Measurements from ENCODE around the gene PRRT3.
"Not testable (repeated sequence)": the region's sequence is repeated elsewhere in the genome, so short reads cannot be mapped to it uniquely, and the experiment has no call there.

Gene PRRT3

GRCh38 chr3:9917820-9918219, 34.4 kb downstream of the PRRT3 start:
- no peak for DNase-seq (ENCODE audit: low read depth)

DNA sequence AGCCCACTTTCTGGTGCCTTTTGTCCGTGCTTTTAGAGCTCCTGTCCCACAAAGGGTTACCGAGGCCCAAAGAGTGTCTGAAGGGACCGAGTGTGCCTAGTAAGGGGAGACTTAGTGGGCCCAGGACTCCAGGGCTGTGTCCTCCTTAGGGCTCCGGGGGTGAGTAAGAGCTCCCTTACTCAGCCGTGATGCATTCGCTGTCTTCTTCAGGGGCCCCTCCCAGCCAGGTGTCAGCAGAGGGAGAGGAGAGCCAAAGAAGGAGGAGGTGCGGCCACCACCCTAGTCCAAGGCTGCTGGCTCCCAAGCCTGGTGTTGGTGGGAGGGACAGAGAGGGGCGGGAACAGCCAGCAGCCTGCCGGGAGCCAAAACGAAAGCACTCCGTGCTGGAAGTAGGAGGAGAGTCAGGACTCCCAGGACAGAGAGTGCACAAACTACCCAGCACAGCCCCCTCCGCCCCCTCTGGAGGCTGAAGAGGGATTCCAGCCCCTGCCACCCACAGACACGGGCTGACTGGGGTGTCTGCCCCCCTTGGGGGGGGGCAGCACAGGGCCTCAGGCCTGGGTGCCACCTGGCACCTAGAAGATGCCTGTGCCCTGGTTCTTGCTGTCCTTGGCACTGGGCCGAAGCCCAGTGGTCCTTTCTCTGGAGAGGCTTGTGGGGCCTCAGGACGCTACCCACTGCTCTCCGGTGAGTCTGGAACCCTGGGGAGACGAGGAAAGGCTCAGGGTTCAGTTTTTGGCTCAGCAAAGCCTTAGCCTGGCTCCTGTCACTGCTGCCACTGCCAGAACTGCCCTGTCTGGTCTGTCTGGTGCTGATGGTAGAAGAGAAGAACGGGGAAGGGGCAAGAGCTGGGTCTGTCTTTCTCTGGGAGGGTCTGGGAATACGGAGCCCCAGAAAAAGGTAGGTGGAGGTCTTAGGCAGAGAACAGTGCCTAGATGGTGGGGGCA, 35.2 kb downstream of the PRRT3 start, which contains the start of gene IL17RC:
Gene IL17RC, plus strand, starts transcription at position 365 of the 947 bp plus-strand sequence. Its CDS starts 218 bp downstream, at position 583.
- DNase-seq (ENCODE audit: low read depth), result peak; percentile 84

DNA sequence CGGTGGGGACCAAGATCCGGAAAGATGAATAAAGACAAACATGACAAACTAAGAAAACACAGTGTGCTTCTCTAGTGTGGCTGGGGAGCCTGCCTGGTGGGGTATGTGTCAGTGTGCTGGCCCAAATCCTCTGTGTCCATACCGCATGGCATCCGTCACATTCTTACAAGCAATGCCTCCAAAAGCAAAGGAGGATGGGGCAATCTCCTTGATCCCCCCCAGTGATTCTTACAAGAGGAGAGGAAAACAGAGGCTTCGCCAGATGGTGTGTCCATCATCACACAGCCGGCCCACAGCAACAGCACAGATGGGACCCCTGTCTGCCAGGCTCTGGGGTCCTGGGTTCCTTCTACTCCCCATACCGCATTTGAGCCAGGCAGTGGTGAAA, 35.9 kb downstream of the PRRT3 start:
- no peak for DNase-seq (ENCODE audit: low read depth)

DNA sequence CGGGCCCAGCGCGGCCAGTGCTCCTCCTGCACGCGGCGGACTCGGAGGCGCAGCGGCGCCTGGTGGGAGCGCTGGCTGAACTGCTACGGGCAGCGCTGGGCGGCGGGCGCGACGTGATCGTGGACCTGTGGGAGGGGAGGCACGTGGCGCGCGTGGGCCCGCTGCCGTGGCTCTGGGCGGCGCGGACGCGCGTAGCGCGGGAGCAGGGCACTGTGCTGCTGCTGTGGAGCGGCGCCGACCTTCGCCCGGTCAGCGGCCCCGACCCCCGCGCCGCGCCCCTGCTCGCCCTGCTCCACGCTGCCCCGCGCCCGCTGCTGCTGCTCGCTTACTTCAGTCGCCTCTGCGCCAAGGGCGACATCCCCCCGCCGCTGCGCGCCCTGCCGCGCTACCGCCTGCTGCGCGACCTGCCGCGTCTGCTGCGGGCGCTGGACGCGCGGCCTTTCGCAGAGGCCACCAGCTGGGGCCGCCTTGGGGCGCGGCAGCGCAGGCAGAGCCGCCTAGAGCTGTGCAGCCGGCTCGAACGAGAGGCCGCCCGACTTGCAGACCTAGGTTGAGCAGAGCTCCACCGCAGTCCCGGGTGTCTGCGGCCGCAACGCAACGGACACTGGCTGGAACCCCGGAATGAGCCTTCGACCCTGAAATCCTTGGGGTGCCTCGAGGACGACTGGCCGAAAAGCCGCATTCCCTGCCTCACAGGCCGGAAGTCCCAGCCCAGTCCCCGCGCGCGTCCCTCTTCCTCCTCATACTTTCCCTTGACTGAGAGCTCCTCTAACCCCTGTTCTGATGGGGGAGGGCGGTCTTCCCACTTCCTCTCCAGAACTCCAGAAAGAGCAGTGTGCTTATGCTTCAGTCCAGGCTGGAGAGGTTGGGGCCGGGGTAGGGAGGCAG, 36.7 kb downstream of the PRRT3 start:
- DNase-seq (ENCODE audit: low read depth), result no peak

- no peak for DNase-seq (ENCODE audit: low read depth)
These were observed 37.5 kb downstream of the PRRT3 start for GRCh38 chr3:9914559-9915253.

DNA sequence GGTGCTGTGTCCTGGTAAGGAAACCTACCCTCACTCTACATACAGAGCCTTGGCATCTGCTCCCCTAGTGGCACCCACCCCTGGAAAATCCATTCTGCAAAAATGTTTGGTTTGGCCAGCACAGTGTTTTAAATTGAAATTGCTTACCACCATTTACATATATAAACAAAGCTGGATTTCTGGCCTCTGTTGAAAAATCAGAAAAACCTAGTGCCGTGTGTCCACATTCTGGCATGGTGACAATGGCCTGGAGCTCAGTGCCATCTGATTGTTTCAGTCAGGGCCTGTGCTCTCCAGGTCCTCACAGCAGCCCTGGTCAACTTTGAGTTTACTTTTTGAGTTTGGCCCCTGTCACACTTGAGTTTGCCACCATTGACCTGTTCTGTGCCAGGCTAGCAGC, 38.2 kb downstream of the PRRT3 start:
- no peak for DNase-seq (ENCODE audit: low read depth)

DNA sequence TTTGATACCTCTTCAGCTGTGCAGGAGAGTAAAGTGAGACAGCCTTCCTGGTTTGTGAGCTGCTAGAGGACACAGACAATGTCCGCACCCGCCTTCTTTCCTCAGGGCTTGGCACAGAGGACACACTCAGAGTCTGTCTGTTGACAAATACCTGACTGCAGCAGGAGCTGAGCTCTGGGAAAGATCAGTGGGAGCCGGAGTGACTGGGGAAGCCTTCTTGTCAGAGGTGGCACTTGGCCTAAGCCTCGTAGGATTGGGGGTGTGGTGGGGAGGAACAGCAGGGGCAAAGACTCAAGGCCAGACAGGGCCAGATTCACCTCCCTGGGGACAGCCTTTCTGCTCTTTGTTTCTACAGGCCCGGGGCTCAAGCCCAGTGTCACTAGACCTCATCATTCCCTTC, 38.6 kb downstream of the PRRT3 start:
- no peak for DNase-seq (ENCODE audit: low read depth)

DNA sequence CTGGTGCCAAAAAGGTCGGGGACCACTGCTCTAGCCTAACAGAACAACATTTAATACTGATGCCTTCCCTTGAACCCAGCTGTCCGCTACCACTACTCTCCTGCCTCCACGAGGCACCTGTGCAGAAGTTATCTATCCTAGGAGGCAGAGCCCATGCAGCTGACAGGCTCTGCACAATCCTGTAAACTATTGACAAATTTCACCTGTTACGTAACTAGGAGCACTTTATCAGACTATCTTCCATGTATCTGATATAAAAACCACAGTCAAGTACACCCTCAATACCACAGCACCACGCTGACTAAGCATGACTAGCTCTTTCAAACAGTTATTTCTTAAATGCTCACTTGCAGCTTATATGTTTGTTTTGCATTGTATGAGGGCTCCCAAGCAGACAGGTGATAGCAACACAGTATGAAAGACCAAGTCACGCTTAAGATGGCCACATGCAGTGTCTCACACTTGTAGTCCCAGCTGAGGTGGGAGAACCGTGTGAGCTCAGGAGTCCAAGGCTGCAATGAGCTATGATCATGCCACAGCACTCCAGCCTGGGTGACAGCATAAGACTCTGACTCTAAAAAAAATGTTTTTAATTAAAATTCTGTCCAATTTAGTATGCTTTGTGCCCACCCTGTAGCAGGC, 39.8 kb downstream of the PRRT3 start:
- no peak for DNase-seq (ENCODE audit: low read depth)

DNA sequence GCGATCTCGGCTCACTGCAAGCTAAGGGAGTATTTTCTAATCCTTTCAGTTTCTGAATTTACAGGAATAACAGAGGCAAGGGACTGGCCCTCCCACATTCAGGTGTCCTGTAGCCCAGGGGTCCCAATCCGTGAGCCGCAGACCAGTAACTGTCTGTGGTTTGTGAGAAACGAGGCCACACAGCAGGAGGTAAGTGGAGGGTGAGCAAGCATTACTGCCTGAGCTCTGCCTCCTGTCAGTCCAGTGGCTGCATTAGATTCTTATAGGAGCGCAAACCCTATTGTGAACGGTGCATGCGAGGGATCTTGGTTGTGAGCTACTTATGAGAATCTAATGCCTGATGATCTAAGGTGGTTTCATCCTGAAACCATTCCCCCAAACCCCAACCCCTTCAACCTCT, 40.3 kb downstream of the PRRT3 start:
- no peak for DNase-seq (ENCODE audit: low read depth)

GRCh38 chr3:9909221-9910013, 42.8 kb downstream of the PRRT3 start:
- no peak for DNase-seq (ENCODE audit: low read depth)

DNA sequence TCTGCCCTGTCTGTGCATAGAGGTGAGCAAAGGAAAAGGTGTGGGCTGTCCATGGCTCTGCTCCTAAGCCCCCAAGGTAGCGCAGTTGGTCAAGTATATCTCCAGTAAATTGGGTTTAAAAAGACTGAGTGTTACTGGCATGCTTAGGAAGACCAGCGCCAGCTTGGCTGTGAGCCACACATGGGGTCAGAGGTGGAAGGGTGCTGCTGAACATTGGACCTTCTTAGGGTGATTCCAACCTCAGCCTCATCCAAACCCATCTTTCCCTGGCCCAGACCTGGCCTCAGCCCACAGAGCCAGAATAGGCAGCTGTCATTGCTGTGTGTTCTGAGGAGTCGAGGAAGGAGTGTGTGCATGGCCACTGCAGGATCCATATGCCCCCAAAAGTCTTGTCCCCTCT, 43.9 kb downstream of the PRRT3 start:
- no peak for DNase-seq (ENCODE audit: low read depth)

- no peak for DNase-seq (ENCODE audit: low read depth)
These were observed 45.7 kb downstream of the PRRT3 start for GRCh38 chr3:9906480-9906879.

DNA sequence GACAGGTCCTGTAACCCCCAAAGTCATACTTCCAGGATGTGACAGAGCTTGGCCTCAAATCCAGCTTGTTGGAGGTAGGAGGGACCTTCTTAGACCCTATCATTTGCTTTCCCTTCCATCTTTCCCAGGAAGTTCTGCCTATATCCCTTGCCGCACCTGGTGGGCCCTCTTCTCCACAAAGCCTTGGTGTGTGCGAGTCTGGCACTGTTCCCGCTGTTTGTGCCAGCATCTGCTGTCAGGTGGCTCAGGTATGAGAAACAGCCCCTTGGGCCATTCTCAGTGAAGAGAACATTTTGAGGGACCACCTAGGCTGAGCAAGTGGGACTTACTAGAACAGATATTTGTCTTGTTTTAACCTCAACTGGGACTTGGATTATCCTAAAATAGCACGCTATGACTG, 48.3 kb downstream of the PRRT3 start:
- no peak for DNase-seq (ENCODE audit: low read depth)

DNA sequence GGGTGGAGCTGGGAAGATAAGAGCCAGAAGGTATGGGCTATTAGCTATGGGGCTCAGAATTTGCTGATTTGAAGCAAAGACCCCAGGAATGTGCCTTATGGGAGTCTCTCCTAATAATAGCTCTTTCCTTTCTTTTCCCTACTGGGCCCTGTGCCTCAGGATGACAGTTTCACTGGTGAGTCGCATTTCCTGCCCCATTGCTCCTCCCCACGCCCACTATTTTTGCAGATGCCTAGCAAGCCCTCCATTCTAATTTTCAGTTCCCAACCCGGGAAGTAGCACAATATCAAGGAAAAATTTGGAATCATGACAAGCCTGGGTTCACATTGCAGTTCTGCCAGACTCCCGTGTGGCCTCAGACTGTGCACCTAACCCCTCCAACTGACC, 49.0 kb downstream of the PRRT3 start:
- DNase-seq (ENCODE audit: low read depth), result no peak

DNA sequence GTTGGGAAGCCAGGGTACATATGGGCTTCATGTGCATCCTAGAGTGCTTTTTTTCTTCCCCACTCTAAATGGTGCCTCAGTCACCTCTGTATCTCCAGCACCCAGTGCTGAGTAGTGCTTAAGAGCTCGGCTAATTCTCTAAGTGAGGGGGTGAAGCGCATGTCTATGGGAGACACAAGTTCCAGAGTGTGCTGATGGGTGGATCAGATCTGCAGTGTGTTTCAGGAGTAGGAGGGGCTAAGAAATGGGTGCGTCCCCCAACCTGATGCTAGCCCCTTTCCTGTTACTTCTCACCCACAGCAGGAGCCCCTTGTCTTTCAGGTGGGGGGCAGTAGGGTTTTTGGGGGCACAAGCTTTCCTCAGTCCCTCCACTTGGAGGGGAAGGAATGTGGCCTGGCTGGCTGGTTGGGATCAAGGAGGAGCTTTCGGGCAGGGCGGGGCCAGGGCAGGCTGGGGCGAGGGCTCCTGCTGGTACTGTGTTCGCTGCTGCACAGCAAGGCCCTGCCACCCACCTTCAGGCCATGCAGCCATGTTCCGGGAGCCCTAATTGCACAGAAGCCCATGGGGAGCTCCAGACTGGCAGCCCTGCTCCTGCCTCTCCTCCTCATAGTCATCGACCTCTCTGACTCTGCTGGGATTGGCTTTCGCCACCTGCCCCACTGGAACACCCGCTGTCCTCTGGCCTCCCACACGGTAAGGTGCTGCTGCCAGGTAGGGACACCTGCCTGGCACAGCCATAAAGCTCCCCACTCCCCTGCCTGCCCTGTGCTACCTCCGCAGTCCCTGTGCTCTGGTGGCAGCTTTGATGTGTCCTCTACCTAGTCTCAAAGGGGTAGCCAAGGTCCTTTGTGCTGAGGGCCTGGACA, 49.6 kb downstream of the PRRT3 start, which contains the start of gene IL17RE:
Gene IL17RE, plus strand, starts transcription at position 477 of the 866 bp plus-strand sequence. Its CDS starts 85 bp downstream, at position 562.
- DNase-seq (ENCODE audit: low read depth), result no peak

GRCh38 chr3:9901967-9902366, 50.2 kb downstream of the PRRT3 start:
- DNase-seq (ENCODE audit: low read depth), result no peak

DNA sequence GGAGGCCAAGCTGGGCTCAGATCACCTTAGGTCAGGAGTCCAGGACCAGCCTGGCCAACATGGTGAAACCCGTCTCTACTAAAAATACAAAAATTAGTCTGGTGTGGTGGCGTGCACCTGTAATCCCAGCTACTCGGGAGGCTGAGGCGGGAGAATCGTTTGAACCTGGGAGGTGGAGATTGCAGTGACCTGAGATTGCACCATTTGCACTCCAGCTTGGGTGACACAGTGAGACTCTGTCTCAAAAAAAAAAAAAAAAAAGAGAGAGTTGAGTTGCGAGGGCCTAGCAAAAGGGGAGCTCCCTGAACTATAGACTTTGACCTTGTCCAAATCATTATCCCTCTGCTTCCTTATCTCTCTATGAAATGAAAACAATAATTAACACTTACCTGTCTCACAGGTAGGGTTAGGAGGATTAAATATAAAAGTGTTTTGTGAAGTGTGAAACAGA, 51.2 kb downstream of the PRRT3 start:
- DNase-seq (ENCODE audit: low read depth), result not testable (repeated sequence)

GRCh38 chr3:9899289-9899791, 52.9 kb downstream of the PRRT3 start:
- DNase-seq (ENCODE audit: low read depth), result no peak

DNA sequence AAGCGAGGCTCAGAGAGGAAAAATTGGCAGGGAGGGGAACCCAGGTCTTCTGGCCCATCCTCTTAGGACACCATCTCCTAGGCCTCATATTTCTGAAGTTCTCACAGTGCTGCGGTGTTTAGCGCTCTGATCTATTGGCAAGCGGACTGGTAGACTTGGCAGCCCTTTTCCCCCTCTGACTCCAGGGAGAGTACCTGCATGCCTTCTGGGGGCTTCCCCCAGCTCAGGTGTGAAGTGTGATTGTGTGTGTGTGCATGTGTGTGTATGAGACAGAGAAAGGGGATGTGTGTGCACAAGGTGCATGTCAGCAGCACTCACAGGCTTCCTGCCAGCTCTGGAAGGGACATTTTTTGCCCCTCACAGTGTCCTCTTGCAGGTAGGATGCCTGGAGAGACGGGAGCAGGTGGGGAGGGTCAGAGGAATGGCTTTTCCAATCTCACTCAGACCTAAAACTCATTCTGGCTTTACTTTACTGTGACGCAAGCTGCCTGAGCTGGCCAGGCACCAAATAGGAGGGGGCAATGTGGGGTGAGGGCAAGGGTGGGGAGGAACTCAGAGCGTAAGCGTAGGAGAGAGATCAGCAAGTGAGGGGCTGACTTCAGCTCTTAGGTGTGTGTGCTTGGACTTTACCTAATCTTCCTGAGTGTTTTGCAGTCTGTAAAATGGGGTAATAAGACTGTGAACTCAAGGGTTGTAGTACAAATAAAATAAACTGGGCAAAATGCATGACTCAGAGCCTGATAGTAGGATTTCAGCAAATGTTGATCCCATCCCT, 53.6 kb downstream of the PRRT3 start:
- no peak for DNase-seq (ENCODE audit: low read depth)
